K562 (cell line): Measurements from ENCODE around the gene CYP2W1. TPM values are rescaled to one million over a fixed set of nuclear protein-coding genes. Genes with fewer than 3 reads are reported as not detected.

Experiments
- ATAC-seq: fragments of 200-7000 bp; cut with Tn5 transposase; 3 replicates; pipeline ENCODE4 v1.9.1; 2020; ENCODE audit warnings: moderate library complexity
- BruUV-seq: library from RNA; stranded (reverse); fragments of 400-500 nt; replicated peaks from 2 replicates; lab custom pipeline; 2021; lab: Mats Ljungman, UMichigan
- CTCF ChIA-PET: fragments of 300-600 bp; formaldehyde crosslinking; extraction: SDS; loops from one replicate; lab custom pipeline; 2021; ENCODE audit warnings: low intra/inter-chr PET ratio; lab: Yijun Ruan, JAX
- POLR2A ChIA-PET: fragments of 300-600, 350-650 bp; sonication (Branson Sonifier 250); formaldehyde crosslinking; extraction: SDS; loops from one replicate; lab custom pipeline; 2021; ENCODE audit warnings: antibody characterized with exemption, inconsistent platforms; lab: Yijun Ruan, JAX
- DNase-seq, 4 experiments: peaks; one replicate each; pipeline versions ENCODE4 v3.0.0 to v3.0.0-alpha.2; 2011 to 2018; ENCODE audit warnings: low spot score in 3 of 4, mixed read lengths in 3 of 4; ENCODE audit errors: extremely low read depth in 1 of 4
- FAIRE-seq: peaks from 2 replicates; lab custom pipeline; 2011; peaks lifted over from hg19 to GRCh38; lab: Jason Lieb, UNC
- H2AFZ ChIP-seq: 2 replicates; pipeline ENCODE4 v1.6.0; 2011; ENCODE audit warnings: low read depth, low read length, control low read depth, inconsistent platforms
- H3K27ac ChIP-seq: fragments of 200-600 bp; 3 replicates; pipeline ENCODE4 v1.8.0; 2011; ENCODE audit warnings: low read depth, mild to moderate bottlenecking, control low read depth, inconsistent platforms, low read length, moderate library complexity, mixed read lengths; ENCODE audit errors: extremely low read depth
- H3K27me3 ChIP-seq, 2 experiments: fragments of 300-600 bp in 1 of 2; 2 replicates in 1 of 2; 3 replicates in 1 of 2; pipeline versions ENCODE4 v1.6.0 to v1.8.0; 2011; ENCODE audit warnings: inconsistent platforms in 2 of 2, low read length in 2 of 2, mild to moderate bottlenecking in 1 of 2, mixed read lengths in 1 of 2, moderate library complexity in 1 of 2; ENCODE audit not compliant: control insufficient read depth in 2 of 2, insufficient read depth in 2 of 2
- H3K36me3 ChIP-seq: fragments of 300-600 bp; 3 replicates; pipeline ENCODE4 v1.8.0; 2011; ENCODE audit warnings: mild to moderate bottlenecking, low read length, inconsistent platforms; ENCODE audit not compliant: control insufficient read depth, insufficient read depth
- H3K4me1 ChIP-seq, 2 experiments: fragments of 200-600 bp in 1 of 2; replicated peaks in 1 of 2; 2 replicates in 1 of 2; 3 replicates in 1 of 2; pipeline versions ENCODE4 v1.5.1 to v1.8.0; 2011; ENCODE audit warnings: inconsistent platforms in 2 of 2, low read length in 2 of 2, mild to moderate bottlenecking in 1 of 2, mixed read lengths in 1 of 2, moderate library complexity in 1 of 2; ENCODE audit not compliant: control insufficient read depth in 2 of 2, insufficient read depth in 2 of 2
- H3K4me2 ChIP-seq: 2 replicates; pipeline ENCODE4 v1.6.1; 2011; ENCODE audit warnings: low read length, control low read depth, inconsistent platforms, mixed read lengths; ENCODE audit not compliant: insufficient read depth
- H3K4me3 ChIP-seq: fragments of 200-600 bp; sonication (generic), shearing (Covaris generic); 2 replicates; pipeline ENCODE4 v1.5.1; 2016; ENCODE audit warnings: control low read depth, inconsistent platforms
- H3K79me2 ChIP-seq: fragments of 200-600 bp; 3 replicates; pipeline ENCODE4 v1.8.0; 2011; ENCODE audit warnings: low read length, inconsistent platforms; ENCODE audit not compliant: control insufficient read depth, insufficient read depth
- H3K9ac ChIP-seq, 2 experiments: 2 replicates each; pipeline versions ENCODE4 v1.6.0 to v1.6.1; 2011; ENCODE audit warnings: low read depth in 2 of 2, low read length in 2 of 2, control low read depth in 1 of 2, inconsistent platforms in 1 of 2, mild to moderate bottlenecking in 1 of 2, mixed read lengths in 1 of 2; ENCODE audit not compliant: insufficient read depth in 1 of 2
- H3K9me1 ChIP-seq: one replicate; pipeline ENCODE4 v1.6.0; 2011; ENCODE audit warnings: inconsistent platforms, mild to moderate bottlenecking, low read length, moderate library complexity; ENCODE audit not compliant: control insufficient read depth, insufficient read depth
- H3K9me3 ChIP-seq: replicated peaks from 2 replicates; pipeline ENCODE4 v1.5.1; 2011; ENCODE audit warnings: low read depth, low read length, inconsistent platforms; ENCODE audit not compliant: control insufficient read depth, insufficient read depth
- H4K20me1 ChIP-seq: replicated peaks from 2 replicates; pipeline ENCODE4 v1.6.1; 2011; ENCODE audit warnings: low read length, inconsistent platforms, mixed read lengths; ENCODE audit not compliant: control insufficient read depth, insufficient read depth
- FOSL1 ChIP-seq: fragments of 200-800 bp; sonication (Bioruptor generic); conservative IDR thresholded peaks from 2 replicates; pipeline ENCODE4 v1.6.1; 2016; ENCODE audit warnings: missing genetic modification characterization, missing compliant biosample characterization
- NONO ChIP-seq, 2 experiments: fragments of 200-400 bp in 1 of 2; fragments of 450-650 bp in 1 of 2; formaldehyde crosslinking in 1 of 2; IDR thresholded peaks; 2 replicates each; pipeline ENCODE4 v1.6.1; 2017; ENCODE audit warnings: low read depth in 2 of 2, mild to moderate bottlenecking in 2 of 2, moderate library complexity in 2 of 2, low read length in 1 of 2
- POLR2G ChIP-seq: fragments of 200-400 bp; formaldehyde crosslinking; IDR thresholded peaks from 2 replicates; pipeline ENCODE4 v1.6.1; 2017; ENCODE audit warnings: low read depth, mild to moderate bottlenecking, antibody characterized with exemption, low read length, moderate library complexity
- POU5F1 ChIP-seq: fragments of 150-350 bp; IDR thresholded peaks from 2 replicates; pipeline ENCODE4 v1.6.1; 2014; ENCODE audit warnings: borderline replicate concordance, low read length, low read depth, mild to moderate bottlenecking; ENCODE audit not compliant: partially characterized antibody
- RBFOX2 ChIP-seq: fragments of 200-400 bp; formaldehyde crosslinking; IDR thresholded peaks from 2 replicates; pipeline ENCODE4 v1.6.1; 2017; ENCODE audit warnings: low read depth, mild to moderate bottlenecking, low read length, moderate library complexity
- SREBF2 ChIP-seq: sonication (generic); formaldehyde crosslinking; IDR thresholded peaks from 2 replicates; pipeline ENCODE4 v1.4.0; 2020; ENCODE audit warnings: mild to moderate bottlenecking, missing genetic modification reagents
- ZNF24 ChIP-seq: fragments of 450-650 bp; IDR thresholded peaks from 2 replicates; pipeline ENCODE4 v1.6.1; 2016
- WGBS: fragments of 100-300 bp; shearing (Covaris generic); methylation state at CpG from one replicate; pipeline ENCODE4 v1.1.6; 2016; ENCODE audit warnings: low coverage, mixed read lengths; ENCODE audit not compliant: insufficient coverage; ENCODE audit errors: missing lambda C conversion rate; 5-methylcytosine and 5-hydroxymethylcytosine counted together
- in situ Hi-C: fragments of 300-500 bp; cut with MboI; formaldehyde crosslinking; loops from 4 replicates; pipeline ENCODE4 v1.15.0; 2018; ENCODE audit warnings: inconsistent platforms, mixed read lengths
- intact Hi-C: fragments of 100-400 bp; cut with micrococcal nuclease; formaldehyde crosslinking; loops from 2 replicates; pipeline ENCODE4 v1.14.2; 2022
- polyA plus RNA-seq, 8 experiments: library from polyadenylated mRNA; depleted of rRNA in 4 of 8; stranded (reverse) in 5 of 8; unstranded in 3 of 8; fragments of >200 nt; fragmentation: Nextera tagmentation in 2 of 8; fragmentation: Illumina TruSeq in 1 of 8; extraction: Ambion mirVana in 2 of 8; extraction: Trizol in 1 of 8; gene quantifications; 2 replicates each; pipeline versions ENCODE4 v1.2.1 to v1.2.3, GENCODE V29; 2011 to 2014; ENCODE audit warnings: inconsistent platforms in 1 of 8, missing spikeins in 1 of 8
- total RNA-seq, 7 experiments: library from RNA; depleted of rRNA in 6 of 7; stranded (reverse); fragments of >200 nt in 6 of 7; fragmentation: Illumina TruSeq in 2 of 7; extraction: Trizol in 2 of 7; gene quantifications; 2 replicates each; pipeline versions ENCODE4 v1.2.1 to v1.2.3, GENCODE V29; 2011 to 2021; ENCODE audit warnings: low replicate concordance in 1 of 7

CYP2W1 gene
- total and polyA plus RNA-seq, 9 of the 15 experiments (the other 6 are each of a cell fraction or from before 2014, with no cell fraction given), result not detected

DNA sequence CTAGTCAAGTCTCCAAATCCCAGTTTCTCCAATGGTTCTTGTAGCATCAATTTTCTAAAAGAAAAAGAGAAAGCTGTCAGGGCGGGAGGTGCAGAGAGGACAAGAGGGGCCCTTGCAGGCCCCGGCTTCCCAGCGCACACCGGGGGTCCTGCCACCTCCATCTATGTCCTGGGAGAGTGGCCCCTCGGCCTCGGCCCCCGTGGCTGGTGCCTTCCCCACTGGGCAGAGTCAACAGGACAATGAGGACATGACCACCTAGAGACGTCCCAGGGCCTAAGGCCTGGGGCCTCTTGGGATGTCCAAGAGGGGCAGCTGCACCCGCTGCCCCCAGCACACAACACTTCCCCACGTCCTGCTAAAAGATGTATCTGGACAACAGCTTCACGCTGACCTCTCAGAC lies 13.6 kb upstream of the CYP2W1 start:
- ChIA-PET POLR2A (interaction anchor here (0.7 to 4.0 kb wide), 3 partner anchors 8 to 449 kb away, joined by 3 to 17 read pairs (median 3); no protein-coding TSS in a partner anchor), CTCF (no interaction called here)
- no peak for ATAC-seq
- peaks cover 7 to 17% of the 10 kb centered on the region in 2 experiments; a peak in 4 of 5 replicates for H3K4me1 ChIP-seq
- no peak overlapping the region for H3K4me3 ChIP-seq
- H3K4me2 ChIP-seq, result no peak overlapping the region
- H4K20me1 ChIP-seq, result no peaks in the 10 kb centered on the region; the same call in 1 of the 2 replicates
- DNase-seq, result no peak
- in situ Hi-C loops (loop anchor here (10.0 kb wide), 1 partner anchor 655 kb away; no protein-coding TSS in a partner anchor), intact Hi-C loops (loop anchor here (10.0 kb wide), 2 partner anchors 185 to 655 kb away; no protein-coding TSS in a partner anchor)
- H3K79me2 ChIP-seq, result peaks cover 36% of the 10 kb centered on the region
- H3K9me1 ChIP-seq, result no peaks in the 10 kb centered on the region
- peaks cover 64% of the 10 kb centered on the region for H3K36me3 ChIP-seq
- no peak for TF ChIP-seq SREBF2 (CRISPR knock-in tag)
- no peak for TF ChIP-seq FOSL1 (tag)
- TF ChIP-seq NONO (IDR thresholded peaks at IDR 0.05; ENCODE audit: low read depth in 2 of 2, low read length in 1 of 2), result no peak
- no peak for TF ChIP-seq ZNF24
- TF ChIP-seq RBFOX2, result peak; percentile 35; the same call in 1 of the 2 replicates
- peak; percentile 52; the same call in 1 of the 2 replicates for TF ChIP-seq POLR2G
- no peak for TF ChIP-seq POU5F1
- WGBS, result 94% methylated on average over 8 of the region's 11 CpGs
- no peak overlapping the region for H2AFZ ChIP-seq
- no peak overlapping the region for H3K27ac ChIP-seq
- no peaks in the 10 kb centered on the region for H3K9me3 ChIP-seq
- FAIRE-seq, result no peak
- no peaks in the 10 kb centered on the region for H3K27me3 ChIP-seq
- no peak overlapping the region for H3K9ac ChIP-seq
- no TSS peak for BruUV-seq
